Karpas-422 (cell line): ENCODE data around the gene TMEM239. TPM values are rescaled to one million over a fixed set of nuclear protein-coding genes. Genes with fewer than 3 reads are reported as not detected.

Experiments
- DNase-seq: peaks from one replicate; pipeline ENCODE4 v3.0.0-alpha.2; 2015
- H2AFZ ChIP-seq: fragments of 200-600 bp; sonication (generic); 2 replicates; pipeline ENCODE4 v1.6.1; 2014; ENCODE audit warnings: antibody characterized with exemption, low read length, mixed read lengths
- H3K27ac ChIP-seq: fragments of 200-600 bp; sonication (generic); 2 replicates; pipeline ENCODE4 v1.5.1; 2014; ENCODE audit warnings: mild to moderate bottlenecking, low read length, moderate library complexity
- H3K27me3 ChIP-seq: fragments of 200-600 bp; sonication (generic); 2 replicates; pipeline ENCODE4 v1.6.1; 2014; ENCODE audit warnings: low read length, mixed read lengths
- H3K36me3 ChIP-seq: fragments of 200-600 bp; sonication (generic); 2 replicates; pipeline ENCODE4 v1.6.1; 2014; ENCODE audit warnings: low read length, mixed read lengths; ENCODE audit not compliant: insufficient read depth
- H3K4me1 ChIP-seq: fragments of 200-600 bp; sonication (generic); 2 replicates; pipeline ENCODE4 v1.6.1; 2014; ENCODE audit warnings: mild to moderate bottlenecking, low read length, mixed read lengths
- H3K4me2 ChIP-seq: fragments of 200-600 bp; sonication (generic); 2 replicates; pipeline ENCODE4 v1.6.1; 2014; ENCODE audit warnings: low read length, low read depth, mild to moderate bottlenecking; ENCODE audit not compliant: poor library complexity, severe bottlenecking
- H3K4me3 ChIP-seq: fragments of 200-600 bp; sonication (generic); 2 replicates; pipeline ENCODE4 v1.5.1; 2014; ENCODE audit warnings: mild to moderate bottlenecking, antibody characterized with exemption, low read length, mixed read lengths
- H3K79me2 ChIP-seq: fragments of 200-600 bp; sonication (generic); 2 replicates; pipeline ENCODE4 v1.6.1; 2014; ENCODE audit warnings: mild to moderate bottlenecking, low read length, mixed read lengths
- H3K9ac ChIP-seq: fragments of 200-600 bp; sonication (generic); 2 replicates; pipeline ENCODE4 v1.6.0; 2014; ENCODE audit warnings: low read length
- H3K9me2 ChIP-seq: fragments of 200-600 bp; sonication (generic), shearing (Covaris generic); replicated peaks from 2 replicates; pipeline ENCODE4 v1.6.0; 2014; ENCODE audit warnings: mild to moderate bottlenecking, low read length, moderate library complexity; ENCODE audit not compliant: insufficient read depth
- H3K9me3 ChIP-seq: fragments of 300-700, 200-600 bp; sonication (generic); 2 replicates; pipeline ENCODE4 v1.6.1; 2014; ENCODE audit warnings: low read length, mixed read lengths
- H4K20me1 ChIP-seq: fragments of 200-600 bp; sonication (generic); 2 replicates; pipeline ENCODE4 v1.6.1; 2014; ENCODE audit warnings: mild to moderate bottlenecking, antibody characterized with exemption, low read length, low read depth; ENCODE audit not compliant: insufficient read depth
- total RNA-seq: library from RNA; depleted of rRNA; stranded (reverse); fragments of >200 nt; shearing (Covaris generic); gene quantifications from 2 replicates; pipeline ENCODE4 v1.2.3, GENCODE V29; 2014; ENCODE audit warnings: low replicate concordance

TMEM239 gene
- total RNA-seq, 1 experiment from 2014 or later: not detected

- Histone ChIP-seq H3K79me2 (no peaks in the 10 kb centered on the region), H3K9me3 (no peaks in the 10 kb centered on the region), H3K27ac (no peak overlapping the region), H3K4me3 (no peak overlapping the region), H3K27me3 (no peaks in the 10 kb centered on the region), H3K4me2 (no peak overlapping the region), H3K4me1 (no peaks in the 10 kb centered on the region), H2AFZ (no peak overlapping the region), H3K36me3 (no peaks in the 10 kb centered on the region), H3K9ac (no peak overlapping the region), H4K20me1 (no peaks in the 10 kb centered on the region), H3K9me2 (no peaks in the 10 kb centered on the region)
- no peak for DNase-seq
Observed at GRCh38 chr20:2798095-2798805, 17.9 kb upstream of the TMEM239 start.

GRCh38 chr20:2798814-2799213 is 17.4 kb upstream of the TMEM239 start:
- Histone ChIP-seq H3K27ac (no peak overlapping the region), H3K4me1 (no peaks in the 10 kb centered on the region), H3K4me2 (no peak overlapping the region), H3K4me3 (no peak overlapping the region), H3K9ac (no peak overlapping the region), H3K36me3 (no peaks in the 10 kb centered on the region), H2AFZ (no peak overlapping the region; the same call in 1 of the 2 replicates), H3K9me2 (no peaks in the 10 kb centered on the region), H3K9me3 (no peaks in the 10 kb centered on the region), H4K20me1 (no peaks in the 10 kb centered on the region), H3K27me3 (no peaks in the 10 kb centered on the region), H3K79me2 (no peaks in the 10 kb centered on the region)
- DNase-seq: no peak

DNA sequence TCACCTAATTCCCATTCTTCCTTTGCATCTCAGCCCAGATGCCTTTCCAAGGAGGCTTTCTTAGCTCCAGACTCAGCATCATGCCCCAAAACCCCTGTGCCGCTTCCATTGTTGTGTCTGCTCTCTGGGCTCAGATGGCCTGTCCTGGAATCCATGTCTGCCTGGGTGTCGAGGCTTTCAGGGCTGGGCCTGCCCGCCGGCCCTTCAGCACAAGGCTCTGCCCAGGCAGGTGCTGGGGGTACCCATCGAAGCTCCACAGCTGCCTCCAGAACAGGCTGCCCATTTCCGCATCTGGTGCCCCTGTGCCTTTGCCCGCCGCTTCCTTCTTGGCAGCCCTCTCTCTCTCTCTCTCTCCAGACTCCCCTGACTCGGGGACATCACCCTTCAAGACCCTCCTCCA is 16.9 kb upstream of the TMEM239 start:
- no peaks in the 10 kb centered on the region for H3K27me3 ChIP-seq
- H3K4me2 ChIP-seq: no peak overlapping the region
- no peaks in the 10 kb centered on the region for H3K36me3 ChIP-seq
- no peak overlapping the region for H3K4me3 ChIP-seq
- H3K9me3 ChIP-seq: no peaks in the 10 kb centered on the region
- H3K27ac ChIP-seq: no peak overlapping the region
- H3K9ac ChIP-seq: no peak overlapping the region
- DNase-seq: no peak
- no peaks in the 10 kb centered on the region for H4K20me1 ChIP-seq
- no peaks in the 10 kb centered on the region for H3K9me2 ChIP-seq
- H3K4me1 ChIP-seq: no peaks in the 10 kb centered on the region
- H3K79me2 ChIP-seq: no peaks in the 10 kb centered on the region
- no peak overlapping the region; the same call in 1 of the 2 replicates for H2AFZ ChIP-seq

DNA sequence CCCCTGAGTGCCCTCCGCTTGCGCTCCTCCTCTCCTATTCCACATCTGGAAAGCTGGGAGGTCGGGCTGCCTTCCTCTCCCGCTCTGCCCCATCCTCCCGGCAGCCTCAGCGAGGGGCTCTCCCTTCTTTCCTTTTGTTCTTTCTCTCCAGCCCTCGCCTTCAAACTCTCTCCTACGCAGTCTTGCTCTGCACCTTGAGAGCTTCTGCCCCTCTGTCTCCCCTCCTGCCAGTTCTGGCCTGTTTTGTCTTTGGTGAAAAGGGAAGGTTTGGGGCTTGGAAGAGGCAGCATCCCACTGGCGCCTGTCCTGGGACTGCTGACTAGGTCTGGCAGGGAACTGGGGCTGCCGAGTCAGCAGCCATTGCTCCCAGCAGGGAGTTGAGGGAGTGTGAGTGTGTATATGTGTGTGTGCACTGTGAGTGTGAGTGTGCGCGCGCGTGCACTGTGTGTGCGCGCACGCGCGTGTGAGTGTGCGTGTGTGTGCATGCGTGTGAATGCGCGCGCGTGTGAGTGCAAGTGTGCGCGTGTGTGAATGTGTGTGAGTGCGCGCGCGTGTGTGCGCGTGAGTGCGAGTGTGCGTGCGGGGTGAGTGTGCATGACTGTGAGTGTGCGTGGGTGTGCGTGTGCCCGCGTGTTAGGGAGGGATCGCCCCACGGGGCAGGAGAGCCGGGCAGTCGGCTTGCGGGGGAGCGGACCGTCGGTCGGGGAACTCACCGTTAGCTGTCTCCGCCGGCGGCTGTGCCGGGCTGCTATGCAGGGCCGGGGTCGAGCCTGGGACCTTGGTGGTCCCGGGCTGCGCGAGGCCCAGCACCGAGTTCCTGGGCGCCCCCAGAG is 16.3 kb upstream of the TMEM239 start:
- H3K9ac ChIP-seq: no peak overlapping the region

GRCh38 chr20:2800521-2801285 is 15.5 kb upstream of the TMEM239 start, which contains the start of gene CPXM1:
Gene CPXM1 (minus strand): TSS chr20:2800627. CDS start chr20:2800572, 55 bp downstream.
- H2AFZ ChIP-seq: no peak within 1 kb of the TSS
- H3K9ac ChIP-seq: no peak within 1 kb of the TSS
- no peaks in the 10 kb centered on the region for H4K20me1 ChIP-seq

More for the DNA sequence above, 16.3 kb upstream of the TMEM239 start:
- Histone ChIP-seq H4K20me1 (no peaks in the 10 kb centered on the region), H3K4me1 (no peaks in the 10 kb centered on the region), H3K79me2 (no peaks in the 10 kb centered on the region), H3K27me3 (no peaks in the 10 kb centered on the region), H3K4me2 (no peak overlapping the region), H3K9me2 (no peaks in the 10 kb centered on the region), H3K9me3 (no peaks in the 10 kb centered on the region), H3K4me3 (no peak overlapping the region), H2AFZ (no peak overlapping the region), H3K27ac (no peak overlapping the region), H3K36me3 (no peaks in the 10 kb centered on the region)
- DNase-seq: no peak

DNA sequence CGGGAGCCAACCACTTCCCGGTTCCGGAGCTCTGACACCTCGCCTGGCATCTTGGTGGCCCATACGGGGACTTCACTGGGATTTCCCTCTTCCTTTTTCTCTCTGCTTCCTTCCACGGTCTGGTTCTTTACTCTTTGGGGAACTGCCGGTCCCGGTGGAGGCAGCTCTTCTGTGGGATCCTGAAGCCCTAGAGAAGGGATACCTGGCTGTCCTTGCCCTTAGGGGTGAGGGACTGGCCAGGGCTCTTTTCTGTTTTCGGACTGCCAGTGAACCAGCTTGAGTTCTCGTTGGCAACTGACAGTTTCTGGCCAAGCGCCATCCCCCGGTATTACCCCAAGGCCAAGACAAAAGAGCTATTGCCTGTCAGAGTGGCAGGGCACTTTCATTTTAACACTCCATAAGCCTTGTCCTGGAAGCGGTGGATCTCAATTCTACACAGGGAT is 14.9 kb upstream of the TMEM239 start:
- Histone ChIP-seq H2AFZ (no peak overlapping the region), H3K4me2 (no peak overlapping the region), H3K4me1 (no peaks in the 10 kb centered on the region), H3K79me2 (no peaks in the 10 kb centered on the region), H3K9ac (no peak overlapping the region), H3K27ac (no peak overlapping the region), H3K4me3 (no peak overlapping the region), H4K20me1 (no peaks in the 10 kb centered on the region), H3K9me2 (no peaks in the 10 kb centered on the region), H3K9me3 (no peaks in the 10 kb centered on the region), H3K36me3 (no peaks in the 10 kb centered on the region), H3K27me3 (no peaks in the 10 kb centered on the region)
- no peak for DNase-seq

More at GRCh38 chr20:2800521-2801285, 15.5 kb upstream of the TMEM239 start, which contains the start of gene CPXM1:
- Histone ChIP-seq H3K36me3 (no peaks in the 10 kb centered on the region), H3K4me1 (no peaks in the 10 kb centered on the region), H3K27ac (no peak within 1 kb of the TSS), H3K27me3 (no peaks in the 10 kb centered on the region), H3K79me2 (no peaks in the 10 kb centered on the region), H3K9me2 (no peaks in the 10 kb centered on the region), H3K4me3 (no peak within 1 kb of the TSS), H3K4me2 (no peak within 1 kb of the TSS), H3K9me3 (no peaks in the 10 kb centered on the region)
- no peak for DNase-seq

GRCh38 chr20:2804041-2804828 is 11.9 kb upstream of the TMEM239 start:
- Histone ChIP-seq H3K9me2 (no peaks in the 10 kb centered on the region), H2AFZ (no peak overlapping the region), H3K4me2 (no peak overlapping the region), H3K36me3 (no peaks in the 10 kb centered on the region), H4K20me1 (no peaks in the 10 kb centered on the region), H3K4me3 (no peak overlapping the region), H3K4me1 (no peaks in the 10 kb centered on the region), H3K79me2 (no peaks in the 10 kb centered on the region), H3K27ac (no peak overlapping the region), H3K9me3 (no peaks in the 10 kb centered on the region), H3K9ac (no peak overlapping the region), H3K27me3 (no peaks in the 10 kb centered on the region)
- no peak for DNase-seq
